Calu3 (cell line): Measurements from ENCODE around the gene ZIM2. TPM values are rescaled to one million over a fixed set of nuclear protein-coding genes. Genes with fewer than 3 reads are reported as not detected.

Source experiments
- BruUV-seq: library from RNA; stranded (reverse); fragments of 400-500 nt; replicated peaks from 2 replicates; lab custom pipeline; 2021; lab: Mats Ljungman, UMichigan
- CTCF ChIA-PET: fragments of 300-600 bp; sonication (Branson Sonifier 250); formaldehyde crosslinking; loops from one replicate; lab custom pipeline; 2022; ENCODE audit warnings: antibody characterized with exemption; lab: Charles Lee
- DNase-seq: peaks from one replicate; pipeline ENCODE4 v3.0.0; 2022
- H3K27ac Mint-ChIP-seq: one replicate; pipeline ENCODE4 v1.8.0; 2022; ENCODE audit warnings: mixed read lengths; ENCODE audit not compliant: unreplicated experiment
- H3K27me3 Mint-ChIP-seq: one replicate; pipeline ENCODE4 v1.8.0; 2022; ENCODE audit warnings: mixed read lengths; ENCODE audit not compliant: unreplicated experiment
- H3K36me3 Mint-ChIP-seq: one replicate; pipeline ENCODE4 v1.8.0; 2022; ENCODE audit warnings: mild to moderate bottlenecking, moderate library complexity, mixed read lengths; ENCODE audit not compliant: insufficient read depth, unreplicated experiment
- H3K4me1 Mint-ChIP-seq: one replicate; pipeline ENCODE4 v1.8.0; 2022; ENCODE audit warnings: mild to moderate bottlenecking, low read depth, mixed read lengths; ENCODE audit not compliant: unreplicated experiment
- H3K4me3 Mint-ChIP-seq: one replicate; pipeline ENCODE4 v1.8.0; 2022; ENCODE audit warnings: mild to moderate bottlenecking, low read depth, moderate library complexity, mixed read lengths; ENCODE audit not compliant: unreplicated experiment
- H3K9me3 Mint-ChIP-seq: one replicate; pipeline ENCODE4 v1.8.0; 2022; ENCODE audit warnings: low read depth, mixed read lengths; ENCODE audit not compliant: unreplicated experiment
- intact Hi-C: fragments of 100-400 bp; cut with micrococcal nuclease; formaldehyde crosslinking; loops from one replicate; pipeline ENCODE4 v1.10.0; 2022; ENCODE audit not compliant: unreplicated experiment
- total RNA-seq: library from RNA; stranded (reverse); gene quantifications from 2 replicates; pipeline ENCODE4 v1.2.3, GENCODE V29; 2022
- TF ChIP-seq, protein P1 (sequence below): fragments of 200-600 bp; IDR thresholded peaks from one replicate; pipeline ENCODE4 v1.8.0; 2022; ENCODE audit warnings: antibody characterized with exemption; ENCODE audit not compliant: unreplicated experiment

The ZIM2 gene
- total RNA-seq, 1 experiment from 2014 or later = not detected

GRCh38 chr19:56760842-56761241 lies 79.7 kb downstream of the ZIM2 start:
- Mint-ChIP-seq H3K4me1 (no peaks in the 10 kb centered on the region), H3K36me3 (no peaks in the 10 kb centered on the region), H3K27me3 (no peaks in the 10 kb centered on the region), H3K27ac (no peak overlapping the region), H3K4me3 (no peak overlapping the region), H3K9me3 (peaks cover 35% of the 10 kb centered on the region)
- TF ChIP-seq, protein P1, sequence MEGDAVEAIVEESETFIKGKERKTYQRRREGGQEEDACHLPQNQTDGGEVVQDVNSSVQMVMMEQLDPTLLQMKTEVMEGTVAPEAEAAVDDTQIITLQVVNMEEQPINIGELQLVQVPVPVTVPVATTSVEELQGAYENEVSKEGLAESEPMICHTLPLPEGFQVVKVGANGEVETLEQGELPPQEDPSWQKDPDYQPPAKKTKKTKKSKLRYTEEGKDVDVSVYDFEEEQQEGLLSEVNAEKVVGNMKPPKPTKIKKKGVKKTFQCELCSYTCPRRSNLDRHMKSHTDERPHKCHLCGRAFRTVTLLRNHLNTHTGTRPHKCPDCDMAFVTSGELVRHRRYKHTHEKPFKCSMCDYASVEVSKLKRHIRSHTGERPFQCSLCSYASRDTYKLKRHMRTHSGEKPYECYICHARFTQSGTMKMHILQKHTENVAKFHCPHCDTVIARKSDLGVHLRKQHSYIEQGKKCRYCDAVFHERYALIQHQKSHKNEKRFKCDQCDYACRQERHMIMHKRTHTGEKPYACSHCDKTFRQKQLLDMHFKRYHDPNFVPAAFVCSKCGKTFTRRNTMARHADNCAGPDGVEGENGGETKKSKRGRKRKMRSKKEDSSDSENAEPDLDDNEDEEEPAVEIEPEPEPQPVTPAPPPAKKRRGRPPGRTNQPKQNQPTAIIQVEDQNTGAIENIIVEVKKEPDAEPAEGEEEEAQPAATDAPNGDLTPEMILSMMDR = no peak
- DNase-seq = no peak
- BruUV-seq = no TSS peak
- intact Hi-C loops = no loop called here
- CTCF ChIA-PET = no interaction called here

DNA sequence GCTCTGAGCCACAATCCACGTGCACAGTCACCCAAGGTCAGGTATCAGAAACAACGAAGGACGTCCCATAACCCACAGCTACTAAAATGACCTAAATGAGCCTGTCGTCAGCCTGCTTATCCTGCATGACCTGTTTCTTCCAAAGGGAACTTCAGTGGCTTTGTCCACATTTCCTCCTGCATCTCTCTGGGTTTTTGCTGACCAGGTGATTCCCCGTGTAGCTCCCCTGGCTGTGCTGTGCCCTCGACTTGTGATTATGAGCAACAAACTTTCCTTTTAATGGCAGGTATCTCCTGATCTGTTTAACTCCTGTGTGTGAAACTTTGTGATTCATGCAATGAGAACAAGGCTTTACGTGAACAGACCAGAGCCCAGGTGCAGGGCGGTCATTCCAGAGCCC lies 81.0 kb downstream of the ZIM2 start:
- no TSS peak for BruUV-seq
- H3K4me1 Mint-ChIP-seq = no peaks in the 10 kb centered on the region
- no peaks in the 10 kb centered on the region for H3K27me3 Mint-ChIP-seq
- CTCF ChIA-PET = no interaction called here
- peaks cover 32% of the 10 kb centered on the region for H3K9me3 Mint-ChIP-seq
- H3K36me3 Mint-ChIP-seq = no peaks in the 10 kb centered on the region
- no peak overlapping the region for H3K4me3 Mint-ChIP-seq
- TF ChIP-seq, protein P1 = no peak
- DNase-seq = no peak
- intact Hi-C loops = no loop called here
- H3K27ac Mint-ChIP-seq = no peak overlapping the region

- Mint-ChIP-seq H3K36me3 (no peaks in the 10 kb centered on the region), H3K4me1 (no peaks in the 10 kb centered on the region), H3K27ac (no peak overlapping the region), H3K4me3 (no peak overlapping the region), H3K27me3 (no peaks in the 10 kb centered on the region), H3K9me3 (peaks cover 27% of the 10 kb centered on the region)
- DNase-seq = no peak
- intact Hi-C loops = no loop called here
- no TSS peak for BruUV-seq
- TF ChIP-seq, protein P1 = no peak
- CTCF ChIA-PET = interaction anchor here (0.7 kb wide), 1 partner anchor 188 kb away, joined by 4 read pairs; no protein-coding TSS in a partner anchor
Observed at GRCh38 chr19:56751078-56751489, 89.4 kb downstream of the ZIM2 start.

GRCh38 chr19:56750658-56751057 lies 89.9 kb downstream of the ZIM2 start:
- no peak overlapping the region for H3K4me3 Mint-ChIP-seq
- CTCF ChIA-PET = no interaction called here
- peaks cover 27% of the 10 kb centered on the region for H3K9me3 Mint-ChIP-seq

More at GRCh38 chr19:56750658-56751057, 89.9 kb downstream of the ZIM2 start:
- no peaks in the 10 kb centered on the region for H3K27me3 Mint-ChIP-seq
- H3K4me1 Mint-ChIP-seq = no peaks in the 10 kb centered on the region
- DNase-seq = no peak
- no peak overlapping the region for H3K27ac Mint-ChIP-seq
- no peaks in the 10 kb centered on the region for H3K36me3 Mint-ChIP-seq
- TF ChIP-seq, protein P1 = no peak
- intact Hi-C loops = no loop called here
- no TSS peak for BruUV-seq
